Mucosa of stomach (tissue), 1 donor: ENCODE data around the gene CD163.
"Not testable (repeated sequence)": the region's sequence is repeated elsewhere in the genome, so short reads cannot be mapped to it uniquely, and the experiment has no call there.

Source experiments
- H3K27me3 ChIP-seq: one replicate; pipeline ENCODE4 v1.7.0; 2013; ENCODE audit warnings: mild to moderate bottlenecking, low read length; ENCODE audit not compliant: control insufficient read depth, insufficient read depth
- H3K36me3 ChIP-seq: one replicate; pipeline ENCODE4 v1.7.0; 2013; ENCODE audit warnings: low read length; ENCODE audit not compliant: control insufficient read depth, insufficient read depth
- H3K4me1 ChIP-seq: one replicate; pipeline ENCODE4 v1.7.0; 2013; ENCODE audit warnings: mild to moderate bottlenecking, low read length; ENCODE audit not compliant: control insufficient read depth, insufficient read depth
- H3K4me3 ChIP-seq: one replicate; pipeline ENCODE4 v1.7.0; 2013; ENCODE audit warnings: low read length
- H3K9ac ChIP-seq: one replicate; pipeline ENCODE4 v1.7.0; 2013; ENCODE audit warnings: mild to moderate bottlenecking, low read length, moderate library complexity
- H3K9me3 ChIP-seq: one replicate; pipeline ENCODE4 v1.7.0; 2013; ENCODE audit warnings: mild to moderate bottlenecking, low read length, moderate library complexity; ENCODE audit not compliant: control insufficient read depth
- donor health status: Pancreatic carcinoma.

Gene CD163

DNA sequence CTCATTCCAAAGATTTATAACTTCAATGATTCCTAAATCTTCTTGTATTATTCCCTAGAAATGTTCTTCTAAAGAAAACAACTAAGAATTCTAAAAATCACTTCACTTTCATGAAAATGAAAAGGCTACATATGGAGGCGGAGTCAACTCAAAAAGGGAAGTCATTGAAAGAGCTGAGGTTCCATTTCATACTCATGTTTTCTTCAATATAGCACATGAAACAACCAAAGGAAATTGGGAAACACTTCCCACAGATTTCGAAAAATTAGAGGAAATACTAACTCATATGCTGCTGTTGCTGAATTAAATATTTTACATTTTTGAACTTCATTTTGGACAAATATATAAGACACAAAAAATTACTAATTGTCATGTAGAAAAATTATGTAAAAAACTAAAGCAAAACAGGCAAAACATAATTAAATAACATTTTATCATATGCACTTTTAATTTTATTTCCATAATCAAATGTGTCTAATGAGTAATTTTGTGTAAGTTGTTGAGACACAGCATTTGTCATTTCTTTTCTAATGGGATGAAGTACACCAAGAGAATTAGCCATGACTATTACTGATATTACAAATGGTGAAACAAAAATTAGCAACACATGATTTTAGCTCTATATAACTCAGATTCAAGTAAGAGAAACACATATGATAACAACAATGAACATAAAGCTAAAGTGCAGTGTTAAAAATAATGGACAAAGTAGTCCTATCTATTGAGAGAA is at the start of gene CD163:
CD163 (minus strand) TSS at position 92 of the 730 bp plus-strand sequence; CDS start at position 5, 87 bp downstream.
- Histone ChIP-seq H3K4me1 (no peaks in the 10 kb centered on the region), H3K9me3 (no peaks in the 10 kb centered on the region), H3K9ac (no peak within 1 kb of the TSS), H3K27me3 (no peaks in the 10 kb centered on the region), H3K36me3 (no peaks in the 10 kb centered on the region), H3K4me3 (no peak within 1 kb of the TSS)

DNA sequence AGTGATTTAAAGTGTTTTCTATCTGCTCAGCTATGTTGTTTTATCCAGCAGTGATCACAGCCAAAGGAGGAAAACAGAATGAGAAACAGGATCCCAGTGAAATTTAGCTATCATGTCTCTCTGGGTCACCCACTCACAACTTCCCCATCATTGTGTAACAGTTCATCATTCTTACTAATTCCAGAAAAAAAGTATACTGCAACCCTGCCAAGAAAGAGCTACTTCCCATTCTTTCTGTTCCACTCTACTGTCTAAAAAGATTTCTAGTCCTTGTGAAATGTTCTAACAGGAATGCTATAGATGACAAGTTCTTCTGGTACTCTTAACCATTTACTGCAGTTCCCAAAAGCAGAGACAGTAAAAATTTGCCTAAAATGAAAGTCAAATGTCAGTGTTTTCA is 39.2 kb upstream of the CD163 start:
- Histone ChIP-seq H3K9me3 (no peaks in the 10 kb centered on the region), H3K9ac (no peak overlapping the region), H3K27me3 (no peaks in the 10 kb centered on the region), H3K4me3 (no peak overlapping the region), H3K4me1 (no peaks in the 10 kb centered on the region), H3K36me3 (no peaks in the 10 kb centered on the region)

DNA sequence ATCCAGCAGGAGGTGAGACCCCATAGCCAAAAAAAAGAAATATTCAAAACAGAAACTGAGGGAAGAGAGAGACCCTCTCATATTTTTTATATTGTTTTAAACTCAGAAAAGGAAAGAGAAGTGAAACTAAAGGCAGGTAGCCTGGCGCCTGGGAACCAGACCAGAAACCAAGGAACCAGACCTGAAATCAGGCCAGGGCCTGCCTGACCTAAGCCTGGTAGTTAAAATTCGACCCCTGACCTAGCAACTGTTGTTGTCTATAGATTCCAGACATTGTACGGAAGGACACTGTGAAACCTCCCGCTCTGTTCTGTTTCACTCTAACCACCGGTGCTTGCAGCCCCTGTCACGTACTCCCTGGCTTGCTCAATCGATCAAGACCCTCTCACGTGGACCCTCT is 38.5 kb upstream of the CD163 start:
- Histone ChIP-seq H3K9ac (no peak overlapping the region), H3K4me3 (no peak overlapping the region), H3K9me3 (no peaks in the 10 kb centered on the region)

DNA sequence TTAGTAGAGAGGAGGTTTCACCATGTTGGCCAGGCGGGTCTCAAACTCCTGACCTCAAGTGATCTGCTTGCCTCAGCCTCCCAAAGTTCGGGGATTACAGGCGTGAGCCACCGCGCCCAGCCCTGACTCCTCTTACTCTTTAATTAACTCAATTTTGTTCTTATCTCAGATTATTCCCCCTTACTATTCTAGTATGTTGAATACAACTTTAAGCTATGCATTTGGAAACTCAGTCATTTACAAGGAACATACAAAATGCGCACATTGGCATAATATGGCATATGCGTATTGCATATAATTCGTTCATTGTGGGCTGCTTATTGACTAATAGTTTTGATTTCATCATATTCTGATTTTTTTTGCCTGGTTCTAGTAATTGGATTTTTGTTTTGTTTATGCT is 10.8 kb upstream of the CD163 start:
- no peak overlapping the region for H3K9ac ChIP-seq
- no peak overlapping the region for H3K4me3 ChIP-seq
- H3K36me3 ChIP-seq: no peaks in the 10 kb centered on the region
- H3K27me3 ChIP-seq: no peaks in the 10 kb centered on the region
- H3K4me1 ChIP-seq: no peaks in the 10 kb centered on the region
- no peaks in the 10 kb centered on the region for H3K9me3 ChIP-seq

More for the DNA sequence above, 38.5 kb upstream of the CD163 start:
- no peaks in the 10 kb centered on the region for H3K4me1 ChIP-seq
- H3K36me3 ChIP-seq: no peaks in the 10 kb centered on the region
- H3K27me3 ChIP-seq: no peaks in the 10 kb centered on the region

DNA sequence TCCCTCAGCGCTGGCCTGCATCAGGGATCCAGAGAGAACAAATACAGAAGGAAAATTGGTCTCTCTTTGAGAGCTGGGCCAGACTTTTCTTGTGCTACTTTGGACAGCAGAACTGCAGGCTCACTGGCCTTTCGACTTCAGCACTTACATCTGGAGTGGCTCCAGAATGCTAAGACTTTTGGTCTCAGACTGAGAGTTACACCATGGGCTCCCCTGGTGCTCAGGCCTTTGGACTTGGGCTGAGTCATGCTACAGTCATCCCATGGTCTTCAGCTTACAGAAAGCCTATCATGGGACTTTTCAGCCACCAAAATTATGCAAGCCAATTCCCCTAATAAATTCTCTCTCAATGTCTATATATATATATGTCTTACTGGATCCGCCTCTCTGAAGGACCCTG is 9.0 kb upstream of the CD163 start:
- Histone ChIP-seq H3K9ac (no peak overlapping the region), H3K27me3 (no peaks in the 10 kb centered on the region), H3K4me3 (no peak overlapping the region), H3K4me1 (no peaks in the 10 kb centered on the region), H3K9me3 (no peaks in the 10 kb centered on the region), H3K36me3 (no peaks in the 10 kb centered on the region)

DNA sequence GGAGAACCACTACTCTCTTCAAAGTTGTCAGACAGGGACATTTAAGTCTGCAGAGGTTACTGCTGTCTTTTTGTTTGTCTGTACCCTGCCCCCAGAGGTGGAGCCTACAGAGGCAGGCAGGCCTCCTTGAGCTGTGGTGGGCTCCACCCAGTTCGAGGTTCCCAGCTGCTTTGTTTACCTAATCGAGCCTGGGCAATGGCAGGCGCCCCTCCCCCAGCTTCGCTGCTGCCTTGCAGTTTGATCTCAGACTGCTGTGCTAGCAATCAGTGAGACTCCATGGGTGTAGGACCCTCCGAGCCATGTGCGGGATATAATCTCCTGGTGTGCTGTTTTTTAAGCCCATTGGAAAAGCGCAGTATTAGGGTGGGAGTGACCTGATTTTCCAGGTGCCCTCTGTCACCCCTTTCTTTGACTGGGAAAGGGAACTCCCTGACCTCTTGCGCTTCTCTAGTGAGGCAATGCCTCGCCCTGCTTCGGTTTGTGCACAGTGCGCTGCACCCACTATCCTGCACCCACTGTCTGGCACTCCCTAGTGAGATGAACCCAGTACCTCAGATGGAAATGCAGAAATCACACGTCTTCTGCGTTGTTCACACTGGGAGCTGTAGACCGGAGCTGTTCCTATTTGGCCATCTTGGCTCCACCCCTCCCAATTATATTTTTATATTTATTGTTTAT is 6.4 kb upstream of the CD163 start:
- not testable (repeated sequence) for H3K27me3 ChIP-seq, H3K9me3 ChIP-seq, H3K4me3 ChIP-seq

DNA sequence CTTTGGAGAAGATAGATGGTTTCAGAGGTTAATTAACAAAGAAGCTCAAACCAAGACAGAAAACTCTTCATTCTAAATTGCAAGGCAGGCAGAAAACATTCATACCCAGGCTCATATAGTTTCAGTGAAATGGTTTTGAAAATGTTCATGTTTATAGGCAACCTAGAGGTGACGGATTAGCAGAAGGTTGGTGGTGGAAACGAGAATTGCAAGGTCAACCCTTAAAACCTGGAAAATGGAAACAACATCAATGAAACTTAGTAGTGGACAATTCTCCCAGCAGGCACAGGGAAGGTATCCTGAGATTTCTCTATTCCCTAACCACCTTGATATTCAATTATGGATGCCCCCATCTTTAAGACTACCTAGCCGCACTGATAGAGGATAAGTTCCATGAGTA is 965 bp downstream of the CD163 start:
- Histone ChIP-seq H3K27me3 (no peaks in the 10 kb centered on the region), H3K4me1 (no peaks in the 10 kb centered on the region), H3K4me3 (no peak overlapping the region), H3K36me3 (no peaks in the 10 kb centered on the region), H3K9me3 (no peaks in the 10 kb centered on the region), H3K9ac (no peak overlapping the region)

More for the DNA sequence above, 6.4 kb upstream of the CD163 start:
- H3K9ac ChIP-seq, H3K4me1 ChIP-seq, H3K36me3 ChIP-seq: not testable (repeated sequence)

DNA sequence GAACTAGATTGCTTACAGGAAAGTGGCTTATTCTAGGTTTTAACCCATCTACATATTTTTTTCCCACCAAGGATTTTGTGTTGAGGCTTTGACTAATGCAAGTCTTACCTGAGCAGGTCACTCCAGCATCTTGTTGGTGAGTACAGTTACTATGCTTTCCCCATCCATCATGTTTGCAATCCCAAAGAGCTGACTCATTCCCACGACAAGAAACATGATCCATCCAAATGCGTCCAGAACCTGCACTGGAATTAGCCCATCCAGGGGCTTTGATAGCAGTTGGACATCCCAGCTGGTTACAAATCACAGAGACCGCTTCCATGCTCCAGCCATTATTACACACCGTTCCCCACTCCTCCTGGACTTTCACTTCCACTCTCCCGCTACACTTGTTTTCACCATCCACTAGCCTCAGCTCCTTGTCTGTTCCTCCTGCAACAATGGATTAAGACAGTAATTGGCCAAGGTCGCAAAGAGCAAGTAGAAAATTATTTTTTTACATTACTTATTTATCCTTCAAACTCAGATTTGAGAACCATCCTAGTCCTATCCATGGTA is 2.5 kb downstream of the CD163 start:
- Histone ChIP-seq H3K27me3 (no peaks in the 10 kb centered on the region), H3K4me1 (no peaks in the 10 kb centered on the region), H3K9ac (no peak overlapping the region), H3K36me3 (no peaks in the 10 kb centered on the region), H3K4me3 (no peak overlapping the region), H3K9me3 (no peaks in the 10 kb centered on the region)

DNA sequence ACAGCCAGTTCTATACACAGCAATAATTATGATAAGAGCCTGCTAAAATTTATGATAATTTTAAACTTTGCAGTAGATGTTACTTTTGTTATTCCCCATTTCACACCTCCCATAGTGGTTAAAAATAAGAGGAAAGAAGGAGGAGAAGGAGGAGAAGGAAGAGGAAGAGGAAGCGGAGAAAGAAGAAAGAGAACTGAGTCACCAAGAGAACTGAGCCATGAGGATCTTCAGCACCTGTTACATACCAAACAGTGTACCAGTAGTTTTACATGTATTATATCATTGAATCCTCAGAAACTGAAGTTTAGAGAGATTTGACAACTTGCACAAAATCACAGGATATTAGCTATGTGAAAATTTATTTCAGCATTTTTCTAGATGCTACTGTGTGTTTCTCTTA is 3.9 kb downstream of the CD163 start:
- Histone ChIP-seq H3K36me3 (no peaks in the 10 kb centered on the region), H3K27me3 (no peaks in the 10 kb centered on the region), H3K4me1 (no peaks in the 10 kb centered on the region), H3K4me3 (no peak overlapping the region), H3K9me3 (no peaks in the 10 kb centered on the region), H3K9ac (no peak overlapping the region)

DNA sequence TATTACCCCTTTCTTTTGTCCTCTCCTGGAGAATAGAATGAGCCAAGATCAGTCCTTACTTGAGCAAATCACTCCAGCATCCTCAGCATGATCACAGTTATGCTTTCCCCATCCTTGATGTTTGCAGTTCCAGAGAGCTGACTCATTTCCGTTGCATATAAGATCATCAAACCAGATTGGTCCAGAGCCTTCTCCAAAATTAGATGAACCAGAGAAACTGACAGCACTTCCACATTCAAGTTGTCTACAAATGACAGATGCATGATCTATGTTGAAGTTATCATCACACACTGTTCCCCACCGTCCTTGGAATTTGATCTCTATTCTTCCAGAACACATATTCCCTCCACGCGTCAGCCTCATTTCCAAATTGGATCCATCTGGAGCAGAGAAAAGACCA is 4.8 kb downstream of the CD163 start:
- H3K4me3 ChIP-seq: no peak overlapping the region
- H3K9me3 ChIP-seq: no peaks in the 10 kb centered on the region
- no peaks in the 10 kb centered on the region for H3K4me1 ChIP-seq
- no peaks in the 10 kb centered on the region for H3K27me3 ChIP-seq
- H3K9ac ChIP-seq: no peak overlapping the region
- H3K36me3 ChIP-seq: no peaks in the 10 kb centered on the region

DNA sequence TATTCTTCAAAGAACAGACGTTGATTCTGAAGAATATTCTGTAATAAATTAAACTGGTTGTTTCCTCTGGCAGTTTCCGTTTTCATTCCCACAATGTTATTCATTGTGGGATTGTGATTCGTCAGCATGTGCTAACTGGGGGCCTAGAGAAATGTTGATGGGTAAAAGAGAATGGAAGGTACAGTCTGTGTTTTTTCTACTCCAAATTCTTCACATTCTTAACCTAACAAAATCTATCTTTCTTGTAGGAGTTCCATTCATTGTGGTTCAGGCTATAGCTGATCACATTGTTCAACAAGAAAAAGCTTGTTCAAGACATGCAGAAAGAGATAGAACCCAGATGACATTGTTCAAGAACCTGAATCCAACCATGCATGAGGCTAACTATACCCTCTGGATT is 5.9 kb downstream of the CD163 start:
- H3K9me3 ChIP-seq: no peaks in the 10 kb centered on the region
- no peak overlapping the region for H3K9ac ChIP-seq
- H3K4me1 ChIP-seq: no peaks in the 10 kb centered on the region
- H3K4me3 ChIP-seq: no peak overlapping the region
- H3K27me3 ChIP-seq: no peaks in the 10 kb centered on the region
- no peaks in the 10 kb centered on the region for H3K36me3 ChIP-seq

DNA sequence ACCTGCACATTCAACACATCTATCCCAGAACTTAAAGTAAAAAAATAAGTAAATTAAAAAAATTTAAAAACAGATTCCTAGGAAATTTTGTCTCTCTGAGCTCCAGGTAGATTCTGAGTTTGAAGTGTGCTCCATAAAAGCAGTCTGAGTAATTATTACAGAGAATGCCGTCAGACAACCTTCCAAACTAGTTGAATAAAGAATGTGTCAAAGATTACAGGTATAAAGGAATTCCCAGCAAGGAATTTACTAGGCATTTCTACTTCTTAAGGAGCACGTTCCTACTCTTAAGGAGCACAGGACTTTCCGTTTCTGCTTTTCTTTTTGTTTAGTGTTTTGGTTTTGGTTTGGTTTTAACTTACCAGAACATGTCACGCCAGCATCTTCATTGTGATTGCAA is 7.1 kb downstream of the CD163 start:
- H3K36me3 ChIP-seq: no peaks in the 10 kb centered on the region
- no peaks in the 10 kb centered on the region for H3K4me1 ChIP-seq
- no peaks in the 10 kb centered on the region for H3K9me3 ChIP-seq
- H3K9ac ChIP-seq: no peak overlapping the region
- H3K4me3 ChIP-seq: no peak overlapping the region
- H3K27me3 ChIP-seq: no peaks in the 10 kb centered on the region
